Measurements from ENCODE around the gene RPS6KA5.
"Not testable (repeated sequence)": the region's sequence is repeated elsewhere in the genome, so short reads cannot be mapped to it uniquely, and the experiment has no call there.

The RPS6KA5 gene

GRCh38 chr14:91040545-91040944 is 19.9 kb downstream of the RPS6KA5 start:
- Histone ChIP-seq H3K27ac (no peak overlapping the region), H3K36me3 (replicated peaks) (no peaks in the 10 kb centered on the region), H3K27me3 (replicated peaks) (no peaks in the 10 kb centered on the region), H3K4me3 (ENCODE audit: low read depth, low read length) (no peak overlapping the region)
- DNase-seq, result no peak
- no peak for TF ChIP-seq CTCF (IDR thresholded peaks at IDR 0.05; ENCODE audit: low read depth, low read length, missing control alignments)
- in situ Hi-C loops (cut with HindIII; ENCODE audit: low pct_ligation_motif_present, low sequenced_read_pairs), result no loop called here

- Histone ChIP-seq H3K36me3 (replicated peaks) (no peaks in the 10 kb centered on the region), H3K27ac (no peak overlapping the region), H3K4me3 (ENCODE audit: low read depth, low read length) (no peak overlapping the region), H3K27me3 (replicated peaks) (no peaks in the 10 kb centered on the region)
- in situ Hi-C loops (cut with HindIII; ENCODE audit: low pct_ligation_motif_present, low sequenced_read_pairs), result no loop called here
- TF ChIP-seq CTCF (IDR thresholded peaks at IDR 0.05; ENCODE audit: low read depth, low read length, missing control alignments), result no peak
- DNase-seq, result no peak
These were observed 22.0 kb downstream of the RPS6KA5 start for GRCh38 chr14:91038439-91038838.

GRCh38 chr14:91036741-91037469 is 23.5 kb downstream of the RPS6KA5 start:
- TF ChIP-seq CTCF (IDR thresholded peaks at IDR 0.05; ENCODE audit: low read depth, low read length, missing control alignments), result no peak
- Histone ChIP-seq H3K27ac (no peak overlapping the region), H3K27me3 (replicated peaks) (no peaks in the 10 kb centered on the region), H3K4me3 (ENCODE audit: low read depth, low read length) (no peak overlapping the region), H3K36me3 (replicated peaks) (no peaks in the 10 kb centered on the region)
- in situ Hi-C loops (cut with HindIII; ENCODE audit: low pct_ligation_motif_present, low sequenced_read_pairs), result no loop called here
- DNase-seq, result no peak

GRCh38 chr14:91035855-91036254 is 24.6 kb downstream of the RPS6KA5 start:
- in situ Hi-C loops (cut with HindIII; ENCODE audit: low pct_ligation_motif_present, low sequenced_read_pairs), result no loop called here
- no peak for DNase-seq
- no peak overlapping the region for H3K27ac ChIP-seq

GRCh38 chr14:91034379-91034778 is 26.1 kb downstream of the RPS6KA5 start:
- H3K27ac ChIP-seq; H3K27me3 ChIP-seq (replicated peaks); DNase-seq; H3K36me3 ChIP-seq (replicated peaks); in situ Hi-C loops (cut with HindIII; ENCODE audit: low pct_ligation_motif_present, low sequenced_read_pairs); H3K4me3 ChIP-seq (ENCODE audit: low read depth, low read length): not testable (repeated sequence)

More at GRCh38 chr14:91035855-91036254, 24.6 kb downstream of the RPS6KA5 start:
- TF ChIP-seq CTCF (IDR thresholded peaks at IDR 0.05; ENCODE audit: low read depth, low read length, missing control alignments), result no peak
- H3K36me3 ChIP-seq (replicated peaks), result no peaks in the 10 kb centered on the region
- H3K4me3 ChIP-seq (ENCODE audit: low read depth, low read length), result no peak overlapping the region
- no peaks in the 10 kb centered on the region for H3K27me3 ChIP-seq (replicated peaks)

GRCh38 chr14:91032248-91032647 is 28.2 kb downstream of the RPS6KA5 start:
- Histone ChIP-seq H3K4me3 (ENCODE audit: low read depth, low read length) (no peak overlapping the region), H3K27me3 (replicated peaks) (no peaks in the 10 kb centered on the region), H3K36me3 (replicated peaks) (no peaks in the 10 kb centered on the region), H3K27ac (no peak overlapping the region)
- DNase-seq, result no peak
- in situ Hi-C loops (cut with HindIII; ENCODE audit: low pct_ligation_motif_present, low sequenced_read_pairs), result no loop called here
- no peak for TF ChIP-seq CTCF (IDR thresholded peaks at IDR 0.05; ENCODE audit: low read depth, low read length, missing control alignments)

All from brain microvascular endothelial cell (primary cell).